NB4 (cell line): ENCODE results near the gene AUTS2.

Experiments used
- CTCF ChIP-seq: IDR thresholded peaks from one replicate; pipeline ENCODE4 v1.5.1; 2012; ENCODE audit warnings: low read depth, low read length
- MAX ChIP-seq: IDR thresholded peaks from 2 replicates; pipeline ENCODE4 v1.6.1; 2011; ENCODE audit warnings: low read depth, low read length
- POLR2A ChIP-seq: IDR thresholded peaks from 2 replicates; pipeline ENCODE4 v1.6.1; 2011; ENCODE audit warnings: mild to moderate bottlenecking; ENCODE audit not compliant: insufficient read length; ENCODE audit errors: extremely low read depth

- TF ChIP-seq CTCF (no peak), POLR2A (no peak), MAX (no peak)
Measured at GRCh38 chr7:70782796-70783195, 1184.5 kb downstream of the AUTS2 start.
